Measurements from ENCODE around the gene KREMEN2. TPM values are rescaled to one million over a fixed set of nuclear protein-coding genes. Genes with fewer than 3 reads are reported as not detected.

The KREMEN2 gene
- polyA plus RNA-seq, 3 donors = 0.09 TPM; not detected in 2

GRCh38 chr16:2949705-2950352 is 14.2 kb upstream of the KREMEN2 start:
- Mint-ChIP-seq H3K36me3 (peaks cover 8 to 20% of the 10 kb centered on the region in 2 donors), H3K27ac (no peak overlapping the region), H3K4me1 (no peaks in the 10 kb centered on the region), H3K4me3 (no peak overlapping the region), H3K9me3 (no peaks in the 10 kb centered on the region), H3K27me3 (ENCODE audit: low read depth in 3 of 3) (peaks cover 0 to 2% (median 0%) of the 10 kb centered on the region in 3 donors)
- no peak for TF ChIP-seq CTCF (IDR thresholded peaks at IDR 0.05)
- Histone ChIP-seq H3K4me1 (ENCODE audit: control insufficient read depth in 1 of 2, insufficient read depth in 2 of 2, low read length in 2 of 2) (no peaks in the 10 kb centered on the region), H3K4me3 (replicated peaks in 1 of 3; ENCODE audit: low read depth in 2 of 3, low read length in 3 of 3) (no peak overlapping the region), H3K79me2 (ENCODE audit: insufficient read depth, low read length) (no peaks in the 10 kb centered on the region), H3K36me3 (replicated peaks in 1 of 2; ENCODE audit: control insufficient read depth in 1 of 2, insufficient read depth in 2 of 2, low read length in 2 of 2) (peaks cover 8 to 9% of the 10 kb centered on the region in 2 donors), H2AFZ (ENCODE audit: insufficient read depth, low read depth, low read length, poor library complexity, severe bottlenecking) (no peak overlapping the region), H3K9me3 (replicated peaks in 1 of 2; ENCODE audit: control insufficient read depth in 1 of 2, insufficient read depth in 1 of 2, low read length in 2 of 2) (no peaks in the 10 kb centered on the region), H3K27ac (ENCODE audit: low read depth in 1 of 2, low read length in 2 of 2) (no peak overlapping the region), H3K27me3 (ENCODE audit: control insufficient read depth in 2 of 2, insufficient read depth in 2 of 2, low read length in 2 of 2) (no peaks in the 10 kb centered on the region), H3K4me2 (replicated peaks; ENCODE audit: extremely low read depth, low read length, poor library complexity, severe bottlenecking) (no peak overlapping the region), H3K9ac (ENCODE audit: insufficient read depth, low read length, poor library complexity, severe bottlenecking) (no peak overlapping the region), H4K20me1 (ENCODE audit: insufficient read depth, low read length) (no peaks in the 10 kb centered on the region)
- 95% methylated on average over 18 of the region's 19 CpGs for WGBS (ENCODE audit: insufficient coverage)
- intact Hi-C loops (cut with micrococcal nuclease) = no loop called here
- DNase-seq = no peak

GRCh38 chr16:2950353-2950724 is 13.7 kb upstream of the KREMEN2 start:
- no peak overlapping the region for H3K27ac Mint-ChIP-seq
- H3K4me3 Mint-ChIP-seq = no peak overlapping the region
- TF ChIP-seq CTCF (IDR thresholded peaks at IDR 0.05) = no peak
- no peaks in the 10 kb centered on the region for H3K9me3 ChIP-seq (replicated peaks in 1 of 2; ENCODE audit: control insufficient read depth in 1 of 2, insufficient read depth in 1 of 2, low read length in 2 of 2)
- H3K9ac ChIP-seq (ENCODE audit: insufficient read depth, low read length, poor library complexity, severe bottlenecking) = no peak overlapping the region
- no peak overlapping the region for H2AFZ ChIP-seq (ENCODE audit: insufficient read depth, low read depth, low read length, poor library complexity, severe bottlenecking)
- no peak for DNase-seq
- peaks cover 2 to 3% of the 10 kb centered on the region in 2 donors for H3K4me1 ChIP-seq (ENCODE audit: control insufficient read depth in 1 of 2, insufficient read depth in 2 of 2, low read length in 2 of 2)
- no peaks in the 10 kb centered on the region for H3K4me1 Mint-ChIP-seq
- H3K36me3 ChIP-seq (replicated peaks in 1 of 2; ENCODE audit: control insufficient read depth in 1 of 2, insufficient read depth in 2 of 2, low read length in 2 of 2) = peaks cover 8 to 9% of the 10 kb centered on the region in 2 donors
- H3K79me2 ChIP-seq (ENCODE audit: insufficient read depth, low read length) = no peaks in the 10 kb centered on the region
- no peaks in the 10 kb centered on the region for H3K9me3 Mint-ChIP-seq
- no peak overlapping the region for H3K4me2 ChIP-seq (replicated peaks; ENCODE audit: extremely low read depth, low read length, poor library complexity, severe bottlenecking)
- intact Hi-C loops (cut with micrococcal nuclease) = no loop called here
- H3K27me3 Mint-ChIP-seq (ENCODE audit: low read depth in 3 of 3) = peaks cover 0 to 2% (median 0%) of the 10 kb centered on the region in 3 donors
- no peak overlapping the region for H3K4me3 ChIP-seq (replicated peaks in 1 of 3; ENCODE audit: low read depth in 2 of 3, low read length in 3 of 3)
- no peaks in the 10 kb centered on the region for H4K20me1 ChIP-seq (ENCODE audit: insufficient read depth, low read length)
- H3K36me3 Mint-ChIP-seq = peaks cover 8 to 20% of the 10 kb centered on the region in 2 donors
- H3K27me3 ChIP-seq (ENCODE audit: control insufficient read depth in 2 of 2, insufficient read depth in 2 of 2, low read length in 2 of 2) = no peaks in the 10 kb centered on the region
- H3K27ac ChIP-seq (ENCODE audit: low read depth in 1 of 2, low read length in 2 of 2) = no peak overlapping the region
- 96% methylated on average over 12 of the region's 13 CpGs for WGBS (ENCODE audit: insufficient coverage)
